Thoracic aorta (tissue), 2 donors: ENCODE measurements around the gene POFUT2. TPM values are rescaled to one million over a fixed set of nuclear protein-coding genes. Genes with fewer than 3 reads are reported as not detected.

Experiments
- ATAC-seq: fragments of 150-250 bp; one replicate; pipeline ENCODE4 v1.8.0; 2017; ENCODE audit warnings: low read depth; ENCODE audit not compliant: insufficient number of reproducible peaks, low FRiP score
- DNase-seq: peaks from one replicate; pipeline ENCODE4 v3.0.0-alpha.2; 2020; ENCODE audit warnings: low spot score
- H3K27ac ChIP-seq, 2 donors: fragments of 200-600 bp; sonication (generic); 1 replicate in 1 of 2; 2 replicates in 1 of 2; pipeline ENCODE4 v1.5.1; 2016; ENCODE audit warnings: mild to moderate bottlenecking in 2 of 2, moderate library complexity in 2 of 2
- H3K27me3 ChIP-seq: fragments of 200-600 bp; sonication (generic); replicated peaks from 2 replicates; pipeline ENCODE4 v1.6.0; 2016; ENCODE audit warnings: mild to moderate bottlenecking; ENCODE audit not compliant: insufficient read depth
- H3K36me3 ChIP-seq: fragments of 200-600 bp; sonication (generic); one replicate; pipeline ENCODE4 v1.5.1; 2016
- H3K4me1 ChIP-seq, 2 donors: fragments of 200-600 bp; sonication (generic); 1 replicate in 1 of 2; 2 replicates in 1 of 2; pipeline versions ENCODE4 v1.5.1 to v1.6.0; 2016; ENCODE audit warnings: low read depth in 2 of 2, mild to moderate bottlenecking in 1 of 2; ENCODE audit not compliant: control insufficient read depth in 1 of 2
- H3K4me3 ChIP-seq: fragments of 200-600 bp; sonication (generic); 2 replicates; pipeline ENCODE4 v1.5.1; 2016; ENCODE audit warnings: mild to moderate bottlenecking
- H3K9me3 ChIP-seq: fragments of 200-600 bp; sonication (generic); 2 replicates; pipeline ENCODE4 v1.5.1; 2016
- CTCF ChIP-seq: fragments of 200-600 bp; sonication (generic); IDR thresholded peaks from one replicate; pipeline ENCODE4 v1.5.1; 2019; ENCODE audit warnings: antibody characterized with exemption
- total RNA-seq, 2 donors: library from RNA; depleted of rRNA; stranded (reverse); fragments of >200 nt; gene quantifications; one replicate each; pipeline versions ENCODE4 v1.1.0 to v1.2.3, GENCODE V29; 2016

POFUT2 gene
- total RNA-seq, 2 donors from 2014 or later, result 70.8 to 87.3 TPM

GRCh38 chr21:45335151-45335760, 47.6 kb upstream of the POFUT2 start:
- DNase-seq, result no peak
- Histone ChIP-seq H3K27ac (no peak overlapping the region), H3K36me3 (no peaks in the 10 kb centered on the region), H3K4me1 (peaks cover 13 to 22% of the 10 kb centered on the region in 2 donors), H3K4me3 (no peak overlapping the region), H3K9me3 (no peaks in the 10 kb centered on the region), H3K27me3 (no peaks in the 10 kb centered on the region)
- ATAC-seq, result no peak
- TF ChIP-seq CTCF, result no peak

- no peak overlapping the region for H3K27ac ChIP-seq
- no peak for TF ChIP-seq CTCF
- no peak overlapping the region for H3K4me3 ChIP-seq
- DNase-seq, result no peak
- peaks cover 15 to 28% of the 10 kb centered on the region in 2 donors for H3K4me1 ChIP-seq
- H3K27me3 ChIP-seq, result no peaks in the 10 kb centered on the region
- no peak for ATAC-seq
- H3K9me3 ChIP-seq, result no peaks in the 10 kb centered on the region
- no peaks in the 10 kb centered on the region for H3K36me3 ChIP-seq
Measured at GRCh38 chr21:45334591-45335081, 46.9 kb upstream of the POFUT2 start.

DNA sequence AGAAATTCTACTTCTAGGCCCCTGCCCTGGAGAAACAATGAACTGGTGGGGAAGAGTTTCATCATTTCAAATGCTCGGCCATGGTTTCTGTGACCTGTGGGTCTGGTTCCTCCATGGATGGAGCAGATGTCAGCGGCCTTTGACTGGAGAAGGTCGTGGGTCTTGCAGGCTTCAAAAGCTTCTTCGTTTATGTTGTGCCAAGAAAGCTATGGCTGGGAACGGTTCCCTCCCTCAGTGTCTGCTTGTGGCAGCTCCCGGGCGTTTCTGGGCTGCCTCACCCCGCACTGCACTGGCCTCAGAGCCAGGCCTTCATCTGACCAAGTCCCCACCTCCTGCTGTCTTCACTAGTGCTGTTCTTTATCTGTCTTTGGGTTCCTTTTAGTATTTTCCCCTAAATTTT, 46.4 kb upstream of the POFUT2 start:
- Histone ChIP-seq H3K36me3 (no peaks in the 10 kb centered on the region), H3K4me3 (no peak overlapping the region), H3K4me1 (peaks cover 15 to 33% of the 10 kb centered on the region in 2 donors), H3K9me3 (no peaks in the 10 kb centered on the region), H3K27me3 (no peaks in the 10 kb centered on the region), H3K27ac (no peak overlapping the region)
- DNase-seq, result no peak
- ATAC-seq, result no peak
- TF ChIP-seq CTCF, result no peak

DNA sequence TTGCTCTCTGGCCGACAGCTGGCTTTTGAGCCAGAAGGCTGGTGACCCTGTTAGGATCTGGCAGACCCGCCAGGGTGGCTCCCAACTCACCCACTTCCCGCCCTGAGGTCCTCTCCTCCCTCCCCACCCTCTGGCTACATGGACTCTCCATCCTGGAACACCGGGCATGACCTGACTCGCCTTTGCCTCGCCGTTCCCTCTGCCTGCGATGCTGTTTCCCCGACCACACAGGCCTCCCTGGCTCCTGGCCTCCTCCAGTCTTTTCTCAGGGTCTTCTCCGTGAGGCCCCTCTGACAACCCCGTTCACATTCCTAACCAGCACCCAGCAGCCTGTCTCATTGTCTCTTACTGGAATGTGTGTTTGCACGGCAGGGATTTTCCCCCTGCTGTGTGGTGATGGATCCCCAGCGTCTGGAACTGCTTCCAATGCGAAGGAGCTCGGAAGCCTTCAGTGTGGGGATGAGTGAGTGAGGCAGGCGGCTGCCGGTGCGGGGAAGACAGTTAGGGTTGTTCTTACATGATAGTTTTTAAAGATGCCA, 46.0 kb upstream of the POFUT2 start:
- no peaks in the 10 kb centered on the region for H3K27me3 ChIP-seq
- peaks cover 15 to 33% of the 10 kb centered on the region in 2 donors for H3K4me1 ChIP-seq
- ATAC-seq (no peak), DNase-seq (no peak)
- no peaks in the 10 kb centered on the region for H3K36me3 ChIP-seq
- no peak for TF ChIP-seq CTCF
- H3K9me3 ChIP-seq, result no peaks in the 10 kb centered on the region
- no peak overlapping the region for H3K27ac ChIP-seq
- H3K4me3 ChIP-seq, result no peak overlapping the region

DNA sequence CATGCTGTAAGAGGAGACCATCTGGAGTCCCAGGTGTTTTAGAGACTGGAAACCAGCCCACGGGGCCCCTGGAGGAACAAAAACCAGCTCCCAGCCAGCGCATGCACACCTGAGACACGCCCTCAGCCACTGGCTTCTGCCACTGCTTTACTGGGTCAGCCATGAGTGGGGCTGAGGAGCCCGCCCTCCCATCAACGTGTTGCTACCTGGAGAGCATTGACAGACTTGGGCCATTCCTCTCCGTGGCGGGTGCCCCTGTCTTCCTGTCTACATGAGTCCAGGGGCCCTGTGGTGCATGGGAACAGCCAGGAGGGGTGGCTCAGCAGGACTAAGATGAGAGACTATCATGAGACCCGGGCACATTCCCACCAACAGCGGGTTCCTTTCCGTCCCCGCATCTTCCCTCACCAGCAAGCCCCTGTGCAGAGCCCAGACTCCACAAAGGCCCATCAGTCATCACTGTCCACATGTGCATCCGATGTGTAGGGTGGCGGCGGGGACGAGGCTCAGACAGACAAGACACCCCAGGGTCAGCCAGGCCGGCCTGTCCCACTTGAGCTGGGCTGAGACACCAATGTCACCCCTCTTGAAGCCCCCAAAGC, 45.4 kb upstream of the POFUT2 start:
- TF ChIP-seq CTCF, result no peak
- Histone ChIP-seq H3K4me1 (peaks cover 15 to 33% of the 10 kb centered on the region in 2 donors), H3K4me3 (no peak overlapping the region), H3K27me3 (no peaks in the 10 kb centered on the region), H3K9me3 (no peaks in the 10 kb centered on the region), H3K36me3 (no peaks in the 10 kb centered on the region), H3K27ac (no peak overlapping the region)
- DNase-seq (no peak), ATAC-seq (no peak)
